ENCODE data around the gene EML2. TPM values are rescaled to one million over a fixed set of nuclear protein-coding genes. Genes with fewer than 3 reads are reported as not detected.
A peak's percentile ranks its signal among the peaks of the same experiment; 100 is the strongest.

EML2 gene
- total RNA-seq, 1 donor from 2014 or later: 54.4 TPM

DNA sequence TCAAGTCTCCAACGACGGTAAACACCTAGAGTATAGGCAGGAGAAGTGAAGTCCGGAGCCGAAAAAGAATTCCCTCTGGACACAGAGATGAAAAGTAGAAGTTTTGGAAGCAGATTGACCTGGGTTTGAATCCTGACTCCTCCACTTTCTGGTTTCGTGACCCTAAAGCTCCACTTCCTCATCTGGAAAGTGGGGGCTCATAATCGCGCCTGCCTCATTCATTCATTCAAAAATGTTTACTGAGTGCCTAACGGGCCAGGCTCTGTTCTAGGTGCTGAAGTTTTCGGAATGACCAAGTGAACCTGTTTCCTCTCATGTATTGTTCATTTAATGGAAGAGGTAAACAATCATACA is 7.1 kb upstream of the EML2 start:
- Histone ChIP-seq H3K4me3 (peak overlapping the region; percentile 40), H3K27me3 (no peaks in the 10 kb centered on the region), H3K27ac (no peak overlapping the region), H3K9me3 (no peaks in the 10 kb centered on the region), H3K36me3 (no peaks in the 10 kb centered on the region), H3K4me1 (peaks cover 34% of the 10 kb centered on the region)
- DNase-seq: no peak
- ATAC-seq: no peak
- intact Hi-C loops (cut with DNase I): loop anchor here (10.0 kb wide), 1 partner anchor 122 kb away; no protein-coding TSS in a partner anchor
- TF ChIP-seq, protein P1, sequence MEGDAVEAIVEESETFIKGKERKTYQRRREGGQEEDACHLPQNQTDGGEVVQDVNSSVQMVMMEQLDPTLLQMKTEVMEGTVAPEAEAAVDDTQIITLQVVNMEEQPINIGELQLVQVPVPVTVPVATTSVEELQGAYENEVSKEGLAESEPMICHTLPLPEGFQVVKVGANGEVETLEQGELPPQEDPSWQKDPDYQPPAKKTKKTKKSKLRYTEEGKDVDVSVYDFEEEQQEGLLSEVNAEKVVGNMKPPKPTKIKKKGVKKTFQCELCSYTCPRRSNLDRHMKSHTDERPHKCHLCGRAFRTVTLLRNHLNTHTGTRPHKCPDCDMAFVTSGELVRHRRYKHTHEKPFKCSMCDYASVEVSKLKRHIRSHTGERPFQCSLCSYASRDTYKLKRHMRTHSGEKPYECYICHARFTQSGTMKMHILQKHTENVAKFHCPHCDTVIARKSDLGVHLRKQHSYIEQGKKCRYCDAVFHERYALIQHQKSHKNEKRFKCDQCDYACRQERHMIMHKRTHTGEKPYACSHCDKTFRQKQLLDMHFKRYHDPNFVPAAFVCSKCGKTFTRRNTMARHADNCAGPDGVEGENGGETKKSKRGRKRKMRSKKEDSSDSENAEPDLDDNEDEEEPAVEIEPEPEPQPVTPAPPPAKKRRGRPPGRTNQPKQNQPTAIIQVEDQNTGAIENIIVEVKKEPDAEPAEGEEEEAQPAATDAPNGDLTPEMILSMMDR (IDR thresholded peaks at IDR 0.05): no peak

DNA sequence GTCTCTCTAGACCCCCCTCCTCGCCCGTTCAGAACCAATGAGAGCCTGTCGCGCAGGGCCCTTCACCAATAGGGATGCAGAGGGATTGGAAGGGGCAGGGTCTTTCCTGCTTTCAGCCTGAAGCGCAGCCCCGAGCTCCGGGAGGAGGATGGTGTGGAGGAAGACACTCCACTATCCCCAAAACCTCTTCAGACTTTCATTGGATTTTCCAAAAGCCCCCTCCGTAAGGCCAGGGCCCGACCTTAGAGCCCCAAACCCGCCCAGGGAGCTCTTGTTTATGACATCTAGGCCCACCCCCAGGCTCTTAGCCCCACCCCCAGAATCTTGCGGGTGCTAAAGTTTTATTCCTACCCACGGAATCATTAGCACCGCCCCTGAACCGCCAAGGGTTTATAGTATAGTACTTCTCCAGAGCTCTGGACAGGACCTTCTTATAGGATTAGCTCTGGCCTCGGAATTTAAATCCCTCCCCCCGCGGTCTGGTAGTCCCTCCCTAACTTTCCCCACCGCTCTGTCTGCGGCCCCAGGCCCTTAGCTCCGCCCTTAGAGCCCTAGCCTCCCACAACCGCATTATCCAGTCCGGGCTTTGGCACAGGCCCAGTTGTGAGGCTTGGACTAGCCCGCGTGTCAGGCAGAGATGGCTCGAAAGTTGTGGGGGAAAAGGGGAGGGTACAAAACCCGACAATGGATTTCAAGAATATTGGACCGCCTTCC is 6.6 kb upstream of the EML2 start:
- H3K36me3 ChIP-seq: no peaks in the 10 kb centered on the region
- ATAC-seq: peak; percentile 57
- peak overlapping the region; percentile 40 for H3K4me3 ChIP-seq
- peak; percentile 84 for DNase-seq
- no peaks in the 10 kb centered on the region for H3K9me3 ChIP-seq
- peaks cover 40% of the 10 kb centered on the region for H3K4me1 ChIP-seq
- no peaks in the 10 kb centered on the region for H3K27me3 ChIP-seq
- no peak overlapping the region for H3K27ac ChIP-seq
- intact Hi-C loops (cut with DNase I): loop anchor here (10.0 kb wide), 1 partner anchor 121 kb away; no protein-coding TSS in a partner anchor
- TF ChIP-seq, protein P1 (IDR thresholded peaks at IDR 0.05): no peak

DNA sequence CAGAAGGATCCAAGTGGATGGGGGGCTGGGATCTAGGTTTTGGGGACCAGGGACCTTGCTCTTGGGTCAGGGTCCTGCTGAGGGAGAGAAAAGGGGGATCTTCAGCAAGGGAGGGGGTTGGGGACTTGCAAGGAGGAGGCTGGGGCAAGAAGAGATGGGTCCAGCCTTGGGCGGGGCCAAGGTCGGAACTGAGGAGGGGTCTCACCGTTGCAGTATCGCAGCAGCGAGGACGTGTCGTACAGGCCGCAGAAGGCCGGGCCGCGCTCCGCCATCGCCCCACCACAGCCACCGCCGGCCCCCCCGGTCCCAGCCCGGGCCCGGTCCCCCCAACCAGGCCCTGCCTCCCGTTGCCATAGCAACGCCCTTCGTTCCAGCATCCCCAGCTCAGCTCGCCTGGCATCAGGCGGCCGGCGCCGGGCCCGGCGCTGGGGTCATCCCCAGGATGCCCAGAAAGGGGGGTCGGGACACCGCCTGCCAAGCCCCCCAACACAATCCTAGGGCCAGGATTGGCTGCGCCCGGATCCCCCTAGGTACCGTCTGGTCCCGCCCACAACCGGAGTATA is 6.0 kb upstream of the EML2 start:
- ATAC-seq (no peak), DNase-seq (peak; percentile 65)
- peak overlapping the region; percentile 40 for H3K4me3 ChIP-seq
- H3K27ac ChIP-seq: no peak overlapping the region
- no peaks in the 10 kb centered on the region for H3K36me3 ChIP-seq
- peaks cover 42% of the 10 kb centered on the region for H3K4me1 ChIP-seq
- TF ChIP-seq, protein P1 (IDR thresholded peaks at IDR 0.05): no peak
- no peaks in the 10 kb centered on the region for H3K9me3 ChIP-seq
- H3K27me3 ChIP-seq: no peaks in the 10 kb centered on the region
- intact Hi-C loops (cut with DNase I): loop anchor here (10.0 kb wide), 1 partner anchor 120 kb away; no protein-coding TSS in a partner anchor

DNA sequence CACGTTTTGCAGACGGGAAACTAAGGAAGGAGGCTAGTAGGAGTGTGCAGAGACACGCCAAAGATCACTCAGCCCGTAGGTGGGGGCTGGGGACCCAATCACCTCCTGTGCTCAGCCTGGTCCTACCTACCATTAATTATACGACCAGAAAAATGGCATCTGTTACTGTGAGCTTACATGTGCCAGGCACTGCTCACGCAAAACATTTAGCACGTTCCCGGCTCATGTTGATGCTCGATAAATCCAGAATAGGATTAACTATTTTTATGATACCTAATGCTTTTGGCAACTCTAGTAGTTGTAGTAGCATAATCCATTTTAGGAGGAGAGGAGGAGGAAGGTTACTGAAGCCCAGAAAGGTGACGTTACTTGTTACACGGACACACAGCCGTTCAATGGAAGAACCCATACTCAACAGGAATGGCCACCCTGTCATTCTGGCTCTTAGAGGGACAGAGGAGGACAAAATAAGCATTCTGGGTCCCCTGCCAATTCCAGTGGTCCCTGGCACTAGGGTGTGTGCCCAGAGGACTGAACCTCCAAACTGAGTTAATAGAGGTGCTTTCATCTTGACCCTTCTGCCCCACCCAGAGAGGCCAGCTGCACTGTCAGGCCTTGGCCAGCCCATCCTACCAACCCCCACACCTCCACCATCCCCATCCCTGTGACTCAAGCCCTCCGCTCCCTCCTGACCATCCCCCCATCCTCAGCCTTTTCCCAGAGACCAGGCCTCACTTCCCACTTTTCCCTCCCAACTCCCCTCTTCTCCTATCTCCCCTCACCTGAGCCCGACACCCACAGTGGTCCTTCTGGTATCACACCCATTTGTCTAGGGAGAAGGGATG is 5.0 kb upstream of the EML2 start:
- intact Hi-C loops (cut with DNase I): loop anchor here (5.0 to 10.0 kb wide), 2 partner anchors 37 to 119 kb away; no protein-coding TSS in a partner anchor
- Histone ChIP-seq H3K9me3 (no peaks in the 10 kb centered on the region), H3K27ac (no peak overlapping the region), H3K27me3 (no peaks in the 10 kb centered on the region), H3K36me3 (no peaks in the 10 kb centered on the region), H3K4me1 (peaks cover 49% of the 10 kb centered on the region), H3K4me3 (no peak overlapping the region)
- TF ChIP-seq, protein P1 (IDR thresholded peaks at IDR 0.05): no peak
- ATAC-seq (no peak), DNase-seq (no peak)

DNA sequence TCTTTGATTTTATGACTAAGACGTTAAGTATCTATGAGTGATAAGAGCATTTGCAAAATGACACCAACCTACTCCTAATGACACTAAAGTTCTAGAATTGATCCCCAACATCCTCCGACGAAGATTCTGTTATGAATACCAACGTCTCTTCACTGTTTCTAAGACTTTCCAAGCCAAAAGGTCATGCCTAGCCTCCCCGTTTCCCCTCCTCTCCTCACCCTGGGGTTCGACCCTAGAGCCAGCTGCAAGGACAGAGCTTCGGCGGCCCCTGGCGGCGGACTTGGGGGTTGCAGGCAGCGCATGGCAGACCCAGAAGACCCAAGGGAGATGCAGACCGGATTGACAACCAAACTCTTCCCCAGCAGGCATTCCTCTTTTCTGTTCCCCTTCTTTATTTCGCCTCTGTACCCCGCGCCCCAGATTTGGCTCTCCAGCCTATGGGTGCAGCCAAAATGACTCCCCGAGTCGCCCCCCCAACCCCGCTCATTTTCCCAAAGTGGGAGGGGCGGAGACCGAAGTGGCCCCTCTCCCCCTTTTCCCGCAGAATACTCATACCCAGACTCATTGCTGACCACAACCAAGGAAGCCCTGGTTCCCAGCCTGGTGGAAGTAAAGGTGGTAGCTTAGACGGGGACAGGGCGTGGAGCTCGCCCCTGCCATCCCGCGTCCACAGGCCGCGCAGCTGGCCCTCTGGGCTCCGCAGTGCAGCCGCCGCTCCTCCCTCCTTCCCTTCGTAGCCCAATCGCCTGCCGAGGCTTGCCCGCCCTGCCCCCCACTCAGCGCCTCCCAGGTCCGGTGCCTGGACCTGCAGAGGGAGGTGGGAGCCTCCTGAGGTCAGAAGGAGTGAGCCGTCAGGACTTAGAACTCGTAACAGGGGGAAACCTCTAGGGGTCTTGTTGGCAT is 4.1 kb upstream of the EML2 start:
- H3K36me3 ChIP-seq: no peaks in the 10 kb centered on the region
- no peaks in the 10 kb centered on the region for H3K27me3 ChIP-seq
- peak overlapping the region; percentile 53 for H3K4me3 ChIP-seq
- no peak overlapping the region for H3K27ac ChIP-seq
- peak; percentile 91 for DNase-seq
- H3K4me1 ChIP-seq: peaks cover 55% of the 10 kb centered on the region
- H3K9me3 ChIP-seq: no peaks in the 10 kb centered on the region
- intact Hi-C loops (cut with DNase I): loop anchor here (5.0 to 10.0 kb wide), 2 partner anchors 36 to 118 kb away; no protein-coding TSS in a partner anchor
- peak; percentile 65 for ATAC-seq
- TF ChIP-seq, protein P1 (IDR thresholded peaks at IDR 0.05): peak; percentile 99
